ENCODE data around the gene GLMN. TPM values are rescaled to one million over a fixed set of nuclear protein-coding genes. Genes with fewer than 3 reads are reported as not detected.

The GLMN gene
- total and polyA plus RNA-seq, 8 donors, result 0.58 to 28.5 (median 7.1) TPM

- no peaks in the 10 kb centered on the region for H3K27me3 ChIP-seq
- 54 to 84% (median 62%) methylated on average over 1 of the region's 1 CpG for WGBS, 5 donors
- no peaks in the 10 kb centered on the region for H3K9me3 ChIP-seq
- no peaks in the 10 kb centered on the region for H3K4me1 ChIP-seq
- no peak overlapping the region for H3K27ac ChIP-seq
- peaks cover 10 to 64% (median 51%) of the 10 kb centered on the region in 4 donors for H3K36me3 ChIP-seq
- intact Hi-C loops (cut with DNase I; ENCODE audit: low total_unique reads), result no loop called here
- no peak for DNase-seq
- TF ChIP-seq POLR2AphosphoS5 (IDR thresholded peaks at IDR 0.05) (no peak), EP300 (IDR thresholded peaks at IDR 0.05) (no peak), POLR2A (IDR thresholded peaks at IDR 0.05) (no peak), CTCF (IDR thresholded peaks at IDR 0.05) (no peak)
- no peak overlapping the region for H3K4me3 ChIP-seq
Observed at GRCh38 chr1:92340154-92340553, 41.4 kb upstream of the GLMN start.

DNA sequence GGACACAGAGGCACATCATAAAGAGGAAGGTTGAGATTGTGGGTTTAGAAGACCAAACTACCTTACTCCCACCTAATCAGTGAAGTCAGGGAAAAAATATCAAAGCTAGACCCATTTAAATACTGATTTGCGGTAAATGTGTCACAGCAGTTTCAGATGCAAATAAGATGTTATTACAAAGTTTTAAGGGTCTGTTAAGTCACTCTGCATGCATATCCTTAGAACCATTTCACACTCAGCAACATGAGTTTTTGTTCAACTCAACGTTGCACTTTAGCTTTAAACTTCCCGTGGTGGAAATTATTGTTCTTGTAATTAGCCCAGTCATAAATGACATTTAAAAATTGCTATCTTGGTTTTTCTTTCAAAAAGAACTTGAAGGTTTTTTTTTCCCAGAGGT, 34.9 kb upstream of the GLMN start:
- DNase-seq, result no peak
- intact Hi-C loops (cut with DNase I; ENCODE audit: low total_unique reads), result no loop called here
- Histone ChIP-seq H3K9me3 (peaks cover 0 to 7% (median 1%) of the 10 kb centered on the region in 4 donors), H3K27me3 (no peaks in the 10 kb centered on the region), H3K4me3 (no peak overlapping the region), H3K36me3 (peaks cover 5 to 53% (median 46%) of the 10 kb centered on the region in 4 donors), H3K27ac (no peak overlapping the region), H3K4me1 (no peaks in the 10 kb centered on the region)
- 77 to 85% (median 81%) methylated on average over 3 of the region's 3 CpGs for WGBS, 5 donors
- TF ChIP-seq POLR2A (IDR thresholded peaks at IDR 0.05) (no peak), EP300 (IDR thresholded peaks at IDR 0.05) (no peak), POLR2AphosphoS5 (IDR thresholded peaks at IDR 0.05) (no peak), CTCF (IDR thresholded peaks at IDR 0.05) (no peak)

DNA sequence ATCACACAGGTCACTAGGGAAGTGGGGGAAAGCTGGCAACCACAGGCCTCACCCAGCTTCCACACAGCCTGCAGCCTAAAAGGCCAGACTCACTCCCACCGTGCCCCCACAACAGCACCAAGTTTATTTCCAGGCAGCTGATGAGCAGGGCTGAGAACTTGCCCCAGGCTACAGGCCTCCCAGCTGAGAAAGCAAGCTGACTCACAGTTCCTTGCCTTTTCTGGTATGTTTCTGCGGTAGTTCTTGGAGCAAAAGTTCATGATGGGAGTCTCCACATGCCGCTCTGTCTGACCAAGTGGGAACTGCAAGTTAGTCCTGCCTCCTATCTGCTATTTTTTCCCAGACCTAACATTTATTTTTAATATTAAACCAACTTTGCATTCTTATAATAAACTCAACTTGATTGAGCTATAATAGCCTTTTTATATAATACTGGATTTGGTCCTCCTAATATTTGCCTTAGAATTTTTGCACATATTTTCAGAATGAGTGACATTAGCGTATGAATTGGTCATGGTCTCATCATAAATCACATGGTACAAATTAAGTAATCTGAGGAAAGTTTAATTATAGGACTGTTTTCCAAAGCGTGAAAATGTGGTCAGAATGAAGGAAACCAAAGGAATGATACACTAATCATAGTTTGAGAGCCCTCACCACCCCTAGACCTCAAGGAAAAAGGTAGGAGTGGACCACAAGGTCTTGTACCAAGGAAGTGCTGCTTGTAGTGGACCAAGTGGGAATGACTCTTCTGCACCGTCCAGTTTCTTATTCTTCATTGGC, 30.8 kb upstream of the GLMN start:
- DNase-seq, result no peak

DNA sequence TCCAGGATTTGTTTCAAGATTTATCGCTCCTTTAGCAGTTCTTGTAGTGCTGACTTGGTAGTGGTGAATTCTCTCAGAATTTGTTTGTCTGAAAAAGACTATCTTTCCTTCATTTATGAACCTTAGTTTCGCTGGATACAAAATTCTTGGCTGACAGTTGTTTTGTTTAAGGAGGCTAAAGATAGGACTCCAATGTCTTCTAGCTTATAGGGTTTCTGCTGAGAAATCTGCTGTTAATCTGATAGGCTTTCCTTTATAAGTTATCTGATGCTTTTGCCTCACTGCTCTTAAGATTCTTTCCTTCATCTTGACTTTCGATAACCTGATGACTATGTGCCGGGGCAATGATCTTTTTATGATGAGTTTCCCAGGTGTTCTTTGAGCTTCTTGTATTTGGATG, 29.0 kb upstream of the GLMN start:
- peaks cover 0 to 34% (median 18%) of the 10 kb centered on the region in 4 donors for H3K9me3 ChIP-seq
- peaks cover 6 to 71% (median 55%) of the 10 kb centered on the region in 4 donors for H3K36me3 ChIP-seq
- no peak for TF ChIP-seq POLR2A (IDR thresholded peaks at IDR 0.05)
- TF ChIP-seq EP300 (IDR thresholded peaks at IDR 0.05), result no peak
- TF ChIP-seq CTCF (IDR thresholded peaks at IDR 0.05), result no peak
- no peak for TF ChIP-seq POLR2AphosphoS5 (IDR thresholded peaks at IDR 0.05)
- H3K27me3 ChIP-seq, result no peaks in the 10 kb centered on the region
- no peak overlapping the region for H3K27ac ChIP-seq
- no peak overlapping the region for H3K4me3 ChIP-seq
- intact Hi-C loops (cut with DNase I; ENCODE audit: low total_unique reads), result no loop called here
- WGBS, 5 donors, result 96 to 98% (median 97%) methylated on average over 4 of the region's 4 CpGs
- no peaks in the 10 kb centered on the region for H3K4me1 ChIP-seq
- DNase-seq, result no peak

More for the DNA sequence above, 30.8 kb upstream of the GLMN start:
- Histone ChIP-seq H3K36me3 (peaks cover 0 to 64% (median 43%) of the 10 kb centered on the region in 4 donors), H3K4me1 (no peaks in the 10 kb centered on the region), H3K27me3 (no peaks in the 10 kb centered on the region), H3K4me3 (no peak overlapping the region), H3K27ac (no peak overlapping the region), H3K9me3 (peaks cover 0 to 34% (median 18%) of the 10 kb centered on the region in 4 donors)
- 95 to 99% (median 97%) methylated on average over 6 of the region's 6 CpGs for WGBS, 5 donors
- TF ChIP-seq EP300 (IDR thresholded peaks at IDR 0.05) (no peak), CTCF (IDR thresholded peaks at IDR 0.05) (no peak), POLR2A (IDR thresholded peaks at IDR 0.05) (no peak), POLR2AphosphoS5 (IDR thresholded peaks at IDR 0.05) (no peak)
- intact Hi-C loops (cut with DNase I; ENCODE audit: low total_unique reads), result no loop called here

Measured in stomach (tissue), 9 donors.